HT-29 (cell line): ENCODE measurements around the gene CARD11. TPM values are rescaled to one million over a fixed set of nuclear protein-coding genes. Genes with fewer than 3 reads are reported as not detected.
"Not testable (repeated sequence)": the region's sequence is repeated elsewhere in the genome, so short reads cannot be mapped to it uniquely, and the experiment has no call there.

Experiments
- DNase-seq: peaks from one replicate; pipeline ENCODE4 v3.0.0-alpha.2; 2015; ENCODE audit warnings: low spot score
- total RNA-seq: library from RNA; depleted of rRNA; stranded (reverse); fragments of >200 nt; shearing (Covaris generic); gene quantifications from 2 replicates; pipeline ENCODE4 v1.2.3, GENCODE V29; 2014

Gene CARD11
- total RNA-seq, 1 experiment from 2014 or later, result not detected

- no peak for DNase-seq
These were observed 79.5 kb downstream of the CARD11 start for GRCh38 chr7:2964208-2964607.

- no peak for DNase-seq
These were observed 80.8 kb downstream of the CARD11 start for GRCh38 chr7:2962865-2963264.

GRCh38 chr7:2959828-2960599 is 83.7 kb downstream of the CARD11 start:
- no peak for DNase-seq

- DNase-seq, result no peak
These were observed 84.5 kb downstream of the CARD11 start for GRCh38 chr7:2959103-2959680.

GRCh38 chr7:2958416-2959102 is 85.1 kb downstream of the CARD11 start:
- DNase-seq, result no peak

GRCh38 chr7:2957369-2957727 is 86.3 kb downstream of the CARD11 start:
- not testable (repeated sequence) for DNase-seq

- no peak for DNase-seq
These were observed 86.9 kb downstream of the CARD11 start for GRCh38 chr7:2956526-2957368.

GRCh38 chr7:2956076-2956475 is 87.6 kb downstream of the CARD11 start:
- no peak for DNase-seq

- DNase-seq, result no peak
These were observed 88.4 kb downstream of the CARD11 start for GRCh38 chr7:2955269-2955668.

GRCh38 chr7:2954433-2954853 is 89.2 kb downstream of the CARD11 start:
- no peak for DNase-seq

- DNase-seq, result no peak
These were observed 89.9 kb downstream of the CARD11 start for GRCh38 chr7:2953588-2954407.

- DNase-seq, result no peak
These were observed 90.6 kb downstream of the CARD11 start for GRCh38 chr7:2953099-2953498.

- DNase-seq, result no peak
These were observed 91.4 kb downstream of the CARD11 start for GRCh38 chr7:2952316-2952715.

- DNase-seq, result no peak
These were observed 93.1 kb downstream of the CARD11 start for GRCh38 chr7:2950578-2950977.

GRCh38 chr7:2948749-2949148 is 94.9 kb downstream of the CARD11 start:
- DNase-seq, result no peak

- DNase-seq, result no peak
These were observed 96.4 kb downstream of the CARD11 start for GRCh38 chr7:2947058-2947780.

GRCh38 chr7:2945171-2945570 is 98.5 kb downstream of the CARD11 start:
- no peak for DNase-seq

- DNase-seq, result no peak
These were observed 98.9 kb downstream of the CARD11 start for GRCh38 chr7:2944739-2945138.

GRCh38 chr7:2943851-2944601 is 99.6 kb downstream of the CARD11 start:
- no peak for DNase-seq
